OCI-LY1 (cell line): ENCODE measurements around the gene AP3M1.

Source experiments
- CTCF ChIP-seq: fragments of 200-600 bp; sonication (generic), shearing (Covaris generic); IDR thresholded peaks from 2 replicates; pipeline ENCODE4 v1.5.1; 2017; ENCODE audit warnings: mild to moderate bottlenecking, antibody characterized with exemption, low read length, moderate library complexity, mixed read lengths
- EZH2 ChIP-seq: fragments of 200-600 bp; sonication (generic), shearing (Covaris generic); IDR thresholded peaks from 2 replicates; pipeline ENCODE4 v1.8.0; 2017; ENCODE audit warnings: borderline replicate concordance, mixed run types, mild to moderate bottlenecking, antibody characterized with exemption, low read length, moderate library complexity, mixed read lengths

DNA sequence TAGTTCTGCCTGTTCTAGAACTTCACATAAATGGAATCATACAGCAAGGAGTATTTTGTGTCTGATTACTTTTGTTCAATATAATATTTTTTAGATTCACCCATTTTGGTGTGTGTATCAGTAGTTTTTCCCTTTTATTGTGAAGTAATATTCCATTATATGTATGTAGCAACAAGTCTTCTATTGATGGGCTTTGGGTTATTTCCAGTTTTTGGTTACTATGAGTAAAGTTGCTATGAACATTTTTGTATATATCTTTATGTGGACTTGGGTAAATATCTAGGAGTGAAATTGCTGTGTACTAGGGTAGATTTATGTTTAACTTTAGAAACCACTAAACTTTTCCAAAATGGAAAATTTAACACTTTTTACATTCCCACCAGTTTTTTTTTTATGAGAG is 36.0 kb upstream of the AP3M1 start:
- TF ChIP-seq EZH2, result no peak
- TF ChIP-seq CTCF, result no peak
